GM19372 (cell line): ENCODE measurements around the gene CCDC85A.

Experiments used
- ATAC-seq: cut with Tn5 transposase; IDR thresholded peaks from one replicate; pipeline ENCODE4 v1.9.1; 2021; ENCODE audit warnings: mild to moderate bottlenecking, low read depth, moderate library complexity; ENCODE audit not compliant: unreplicated experiment

CCDC85A gene

DNA sequence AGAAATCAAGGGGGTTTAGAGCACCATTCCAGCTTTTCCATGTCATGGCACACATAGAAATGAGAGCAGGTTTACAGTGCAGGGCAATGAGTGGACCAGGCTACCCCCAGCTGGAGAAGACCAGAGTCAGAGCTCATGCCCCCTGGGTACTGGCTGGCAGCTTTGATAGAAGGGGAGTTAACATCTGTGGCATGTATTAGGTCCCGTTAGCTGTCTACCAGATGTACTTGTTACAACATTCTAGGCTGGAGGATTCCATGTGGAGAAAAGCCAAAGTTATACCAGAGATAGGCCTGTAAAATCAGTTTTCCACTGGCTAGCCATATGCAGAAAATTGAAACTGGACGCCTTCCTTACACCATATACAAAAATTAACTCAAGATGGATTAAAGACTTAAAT is 109.2 kb downstream of the CCDC85A start:
- ATAC-seq, result no peak

DNA sequence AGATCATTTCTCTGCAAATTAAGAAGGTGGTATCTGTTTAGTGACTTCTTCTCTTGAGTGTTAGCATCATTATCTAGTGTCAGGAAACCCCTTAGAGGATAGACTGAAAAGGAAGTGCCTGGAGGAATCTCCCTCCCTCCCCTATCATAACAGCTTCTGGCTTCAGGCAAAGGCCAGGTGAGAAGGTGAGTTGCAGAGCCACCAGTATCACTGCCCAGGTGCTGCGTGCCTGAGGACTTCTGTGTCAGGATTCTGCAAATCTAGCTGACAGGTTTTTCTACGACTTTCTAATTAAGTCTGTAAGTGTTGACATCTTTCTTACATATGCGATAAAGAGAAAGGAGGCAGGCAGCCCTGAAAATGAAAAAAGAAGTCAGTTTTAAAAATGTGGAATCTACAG is 111.9 kb downstream of the CCDC85A start:
- ATAC-seq, result no peak

DNA sequence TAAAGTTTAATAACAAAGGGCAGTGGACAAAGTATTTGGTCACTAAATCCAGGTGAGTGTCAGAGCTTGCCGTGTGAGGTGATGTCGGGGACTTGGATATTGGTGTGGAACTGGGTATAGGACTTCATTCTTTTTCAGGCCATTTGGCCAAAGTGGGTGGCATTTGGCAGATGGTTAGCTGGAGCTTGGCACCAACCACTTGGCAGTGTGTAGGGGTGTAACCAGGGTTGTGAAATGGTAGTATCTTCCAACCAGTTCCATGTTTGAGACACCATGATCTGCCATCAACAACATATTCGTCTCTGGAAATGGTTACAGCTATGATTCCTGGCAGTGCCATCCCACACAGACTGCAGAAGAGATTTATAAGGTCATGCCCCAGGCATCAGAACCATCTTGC is 113.9 kb downstream of the CCDC85A start:
- no peak for ATAC-seq

DNA sequence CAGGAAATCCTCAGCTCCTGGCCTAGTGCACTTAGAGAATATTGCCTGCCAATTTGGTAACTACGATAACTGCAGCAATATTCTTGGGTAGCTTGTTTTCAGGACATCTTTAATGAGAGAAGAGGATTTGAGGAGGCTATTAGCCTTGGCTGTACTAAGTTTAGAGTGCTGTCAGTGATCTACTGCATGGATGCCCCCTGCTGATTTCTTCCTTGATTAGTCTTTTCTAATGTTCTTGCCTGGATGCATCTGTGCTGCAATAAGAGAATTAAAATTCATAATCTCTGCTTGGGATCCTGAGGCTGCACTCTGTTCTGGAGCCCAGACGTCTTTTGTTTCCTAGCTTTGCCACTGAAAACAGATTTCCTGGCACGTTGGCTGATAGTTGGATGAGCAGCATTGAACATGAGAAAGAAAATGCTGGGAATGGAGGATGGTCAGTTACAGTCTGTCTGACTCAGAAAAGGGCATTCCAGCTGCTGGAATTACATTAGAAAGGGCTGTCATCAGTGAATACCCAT is 115.4 kb downstream of the CCDC85A start:
- ATAC-seq, result no peak

- ATAC-seq, result no peak
These were observed 125.9 kb downstream of the CCDC85A start for GRCh38 chr2:56309626-56310170.

GRCh38 chr2:56313500-56313921 is 129.7 kb downstream of the CCDC85A start:
- no peak for ATAC-seq

DNA sequence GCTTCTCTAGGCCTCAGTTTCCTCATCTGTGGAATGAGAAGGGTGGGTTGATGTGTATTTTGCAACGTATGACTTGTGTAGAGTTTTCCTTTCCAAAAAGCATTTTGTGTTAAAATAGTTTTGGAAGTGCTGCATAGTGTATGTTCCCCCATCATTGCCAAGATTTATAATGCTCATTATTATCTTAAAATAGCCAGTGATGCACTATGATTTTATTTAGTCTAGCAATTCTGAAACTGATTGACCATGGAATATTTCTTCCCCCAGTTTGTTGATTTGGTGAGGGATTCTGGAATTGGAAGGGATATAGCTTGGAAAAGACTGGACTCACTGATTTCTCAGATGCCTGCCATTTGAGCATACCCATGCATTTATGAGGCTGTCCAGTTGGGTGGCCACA is 130.6 kb downstream of the CCDC85A start:
- ATAC-seq, result no peak

GRCh38 chr2:56314796-56315195 is 131.0 kb downstream of the CCDC85A start:
- ATAC-seq, result no peak

DNA sequence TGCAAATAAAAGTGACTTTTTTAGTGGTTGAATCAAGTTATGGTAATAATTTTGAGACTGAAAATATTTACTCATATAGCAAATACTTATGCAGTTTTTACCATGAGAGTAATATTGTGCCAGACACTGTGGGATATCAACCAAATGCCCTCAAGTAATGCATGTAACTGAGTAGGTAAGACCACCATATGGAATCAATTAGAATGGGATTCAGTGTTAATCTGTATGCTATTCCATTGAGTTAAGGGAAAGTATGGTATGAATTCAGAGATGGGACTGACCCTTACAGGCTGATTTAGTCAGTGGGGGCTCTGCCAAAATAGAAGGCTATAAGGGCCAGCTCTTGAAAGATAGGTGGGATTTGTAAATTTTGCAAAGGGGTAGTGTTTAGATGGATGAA is 131.6 kb downstream of the CCDC85A start:
- no peak for ATAC-seq

- ATAC-seq, result no peak
These were observed 132.2 kb downstream of the CCDC85A start for GRCh38 chr2:56316011-56316410.

- ATAC-seq, result no peak
These were observed 134.4 kb downstream of the CCDC85A start for GRCh38 chr2:56318147-56318546.

DNA sequence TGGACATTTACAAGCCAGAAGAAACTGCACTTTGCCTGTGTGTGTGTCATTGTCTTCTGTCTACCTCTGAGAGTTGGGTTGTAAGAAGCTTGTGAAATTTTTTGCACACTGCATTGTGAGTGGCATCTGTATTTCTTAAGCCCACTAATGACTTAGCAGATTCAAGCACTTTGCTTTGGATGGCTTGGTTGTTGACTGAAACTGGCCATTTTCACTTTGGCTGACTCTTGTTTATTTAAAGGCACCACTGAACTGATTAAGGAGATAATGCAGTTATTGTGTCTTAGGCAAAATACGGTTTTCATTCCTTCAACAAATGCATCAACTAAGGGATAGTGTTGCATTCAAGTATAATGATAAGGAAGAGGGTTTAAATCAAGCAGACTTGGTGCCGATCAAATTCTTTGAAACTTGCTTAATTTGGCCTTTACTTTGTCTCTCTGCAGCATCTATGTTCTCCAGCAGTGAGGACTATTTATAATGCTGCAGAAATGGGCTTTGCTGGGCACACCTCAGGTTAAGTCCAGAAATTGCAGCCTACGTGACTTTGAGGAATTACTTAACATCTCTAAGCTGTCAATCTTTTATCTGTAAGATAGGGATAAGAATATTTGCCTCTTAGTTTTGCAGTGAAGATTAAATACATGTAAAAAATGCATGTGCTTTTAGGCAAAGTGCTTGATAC is 142.0 kb downstream of the CCDC85A start:
- no peak for ATAC-seq

DNA sequence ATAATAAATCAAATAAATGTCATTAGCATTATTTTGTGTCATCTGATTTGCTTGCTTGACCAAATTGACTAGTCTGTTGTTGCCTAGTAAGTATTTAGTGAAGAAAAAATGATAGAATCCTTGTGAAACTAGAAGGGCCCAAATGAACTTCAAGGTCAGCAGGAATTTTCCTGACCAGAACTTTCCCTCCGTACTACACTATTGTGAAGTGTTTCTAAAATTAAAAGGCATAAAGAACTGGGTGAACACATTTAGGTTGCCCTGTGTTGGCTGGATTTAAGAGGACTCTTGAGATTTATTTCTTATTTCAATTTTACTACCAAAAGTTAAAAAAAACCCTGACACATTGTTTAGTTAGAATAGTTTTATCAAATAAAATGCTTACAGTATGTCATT is 142.6 kb downstream of the CCDC85A start:
- ATAC-seq, result no peak

GRCh38 chr2:56331810-56332209 is 148.0 kb downstream of the CCDC85A start:
- no peak for ATAC-seq

DNA sequence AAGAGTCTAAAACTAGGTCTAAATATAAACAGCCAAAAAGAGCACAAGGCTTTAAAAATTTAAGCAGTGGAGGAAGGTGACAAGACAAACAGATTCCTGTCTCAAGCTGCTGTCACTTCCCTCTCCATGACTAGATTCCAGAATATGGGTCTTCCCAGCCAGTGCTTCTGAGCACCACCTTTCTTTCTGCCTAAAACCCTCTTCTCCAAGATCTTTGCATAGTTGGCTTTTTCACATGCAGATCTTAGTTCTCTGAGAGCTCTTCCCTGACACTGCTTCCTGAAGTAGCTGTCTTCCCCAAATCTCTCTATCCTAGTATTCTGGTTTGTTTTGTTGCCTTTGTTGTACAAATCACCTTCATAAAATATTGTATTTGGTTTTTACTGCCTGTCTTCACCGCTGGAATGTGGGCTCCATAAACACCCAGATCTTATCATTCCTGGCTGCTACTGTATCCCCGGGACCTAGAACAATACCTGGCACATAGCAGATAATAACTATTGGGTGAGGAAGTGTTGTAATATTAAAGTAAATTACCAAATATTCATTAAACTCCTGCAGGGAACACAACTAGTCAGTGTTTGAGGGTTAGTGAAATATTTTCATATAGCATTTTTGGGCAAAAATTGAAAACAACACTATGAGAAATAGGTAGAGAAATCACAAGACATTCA is 150.2 kb downstream of the CCDC85A start:
- no peak for ATAC-seq

DNA sequence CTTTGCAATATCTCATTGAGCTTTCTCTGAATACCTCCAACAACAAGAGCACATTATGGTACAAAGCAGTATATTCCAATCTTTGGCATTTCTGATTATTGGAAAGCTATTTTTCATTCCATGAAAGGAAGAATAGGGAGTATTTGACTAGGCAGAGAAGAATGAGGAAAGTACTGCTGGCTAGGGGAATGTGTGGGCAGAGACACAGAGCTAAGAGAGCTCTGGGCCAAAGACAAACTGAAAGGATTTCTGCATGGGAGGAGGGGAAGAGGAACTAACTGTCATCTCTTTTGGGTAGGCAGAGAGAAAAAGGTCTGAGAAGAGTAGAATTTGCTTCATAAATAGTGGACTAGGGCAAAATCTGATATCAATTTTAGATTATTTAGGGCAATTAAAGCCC is 150.8 kb downstream of the CCDC85A start:
- ATAC-seq, result no peak

DNA sequence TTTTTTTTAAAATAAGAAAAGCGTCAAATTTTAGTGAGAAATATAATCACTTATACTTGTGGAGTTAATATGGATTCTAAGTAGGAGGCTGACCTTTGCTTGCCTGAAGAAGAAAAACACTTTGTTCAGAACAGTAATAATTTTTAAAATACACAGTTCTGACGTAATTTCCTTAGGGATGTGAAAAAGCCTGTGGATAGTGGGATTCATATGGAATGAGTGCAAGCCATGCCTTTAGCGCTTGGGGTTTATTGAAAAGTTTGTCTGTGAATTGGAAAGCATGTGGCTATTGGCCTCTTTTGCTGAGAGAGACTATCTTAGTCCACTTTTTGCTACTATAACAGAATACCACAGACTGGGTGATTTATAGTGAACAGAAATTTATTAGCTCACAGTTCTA is 151.3 kb downstream of the CCDC85A start:
- no peak for ATAC-seq

DNA sequence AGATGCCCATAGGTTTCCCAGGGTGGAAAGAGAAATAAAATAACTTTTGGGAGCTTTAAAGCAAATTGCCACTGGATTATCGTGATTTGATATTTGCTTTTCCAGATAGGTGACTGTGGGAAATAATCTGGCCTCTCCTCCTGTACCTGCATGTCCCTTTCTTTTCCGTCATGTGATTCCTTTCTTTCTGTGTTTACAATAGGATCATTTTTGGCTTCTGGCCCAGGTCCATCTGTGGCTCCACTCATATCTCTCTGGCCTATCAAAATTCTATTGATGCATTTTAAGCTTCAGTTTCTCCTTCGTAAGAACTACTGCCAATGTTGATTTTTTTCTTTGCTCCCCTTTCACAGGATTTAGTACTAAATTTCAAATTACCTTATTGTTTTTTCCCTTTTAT is 153.6 kb downstream of the CCDC85A start:
- no peak for ATAC-seq

DNA sequence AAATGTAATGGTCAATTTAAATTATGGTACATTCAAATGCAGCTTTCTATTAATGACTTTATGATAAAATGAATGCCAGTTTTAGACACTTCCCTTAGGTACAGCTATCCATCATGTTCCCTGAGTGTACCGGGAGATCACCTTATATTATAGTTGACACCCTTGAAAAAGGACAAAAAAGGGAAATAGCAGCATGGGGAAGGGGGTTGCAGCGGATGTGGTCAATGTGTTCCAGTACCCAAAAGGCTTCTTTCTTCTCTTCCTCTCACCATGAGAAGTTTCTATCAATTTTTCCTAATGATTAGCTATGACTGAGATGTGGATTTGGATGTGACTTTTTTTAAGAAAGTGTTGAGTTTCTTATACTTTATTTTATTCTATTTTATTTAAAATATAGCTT is 154.4 kb downstream of the CCDC85A start:
- no peak for ATAC-seq

DNA sequence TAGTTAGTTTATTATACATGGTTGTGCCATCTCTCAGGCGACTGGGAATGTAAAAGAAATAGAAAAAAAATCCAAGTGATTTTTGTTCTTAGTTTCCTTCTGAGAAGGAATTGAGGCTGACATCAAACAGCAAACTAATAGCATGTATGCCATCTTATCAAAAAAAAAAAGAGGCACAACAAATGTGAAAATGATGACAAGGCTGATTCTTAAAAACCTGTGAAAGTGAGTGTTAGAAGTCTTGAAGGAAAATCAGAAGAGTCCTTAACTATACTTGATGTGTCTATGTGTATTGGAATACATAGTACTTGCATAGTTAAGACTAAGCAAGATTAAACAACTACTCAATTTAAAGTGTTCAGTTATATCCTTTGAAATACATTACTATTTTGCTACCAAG is 161.0 kb downstream of the CCDC85A start:
- no peak for ATAC-seq

DNA sequence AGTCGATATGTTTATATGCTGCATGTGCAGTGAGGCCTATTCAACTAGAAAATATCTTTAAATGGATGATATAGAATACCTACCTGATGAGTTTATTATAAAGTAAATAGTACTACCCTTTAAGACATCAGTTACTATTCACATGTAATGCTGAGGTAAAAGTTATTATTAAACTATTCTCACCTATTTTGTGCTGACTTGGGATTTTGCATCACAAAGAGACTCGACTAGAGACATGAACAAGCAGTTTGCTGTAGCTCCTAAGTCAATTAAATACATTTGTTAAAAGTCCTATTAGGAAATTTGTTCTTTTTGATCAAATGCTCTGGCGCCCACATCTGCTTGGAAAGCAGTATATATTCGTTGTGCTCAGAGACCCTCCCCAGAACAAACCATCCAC is 164.1 kb downstream of the CCDC85A start:
- no peak for ATAC-seq
